Right lobe of liver (tissue), 4 donors: ENCODE data around the gene GULP1.

Experiments used
- POLR2A ChIP-seq: fragments of 450-650 bp; IDR thresholded peaks from one replicate; pipeline ENCODE4 v1.6.1; 2017; ENCODE audit warnings: antibody characterized with exemption, mild to moderate bottlenecking
- TF ChIP-seq, protein P1 (sequence below), 4 donors: fragments of 200-600 bp in 3 of 4; fragments of 450-650 bp in 1 of 4; IDR thresholded peaks; one replicate each; pipeline versions ENCODE4 v1.5.1 to v1.8.0; 2016 to 2022; ENCODE audit warnings: antibody characterized with exemption in 4 of 4, mild to moderate bottlenecking in 2 of 4
- donor health status: DM: no; HTN: no; CAD: no.
- donor health status: DM: no; HTN: no; CAD: no.
- donor health status: DM: no; HTN: yes; CAD: no.

- TF ChIP-seq, protein P1, sequence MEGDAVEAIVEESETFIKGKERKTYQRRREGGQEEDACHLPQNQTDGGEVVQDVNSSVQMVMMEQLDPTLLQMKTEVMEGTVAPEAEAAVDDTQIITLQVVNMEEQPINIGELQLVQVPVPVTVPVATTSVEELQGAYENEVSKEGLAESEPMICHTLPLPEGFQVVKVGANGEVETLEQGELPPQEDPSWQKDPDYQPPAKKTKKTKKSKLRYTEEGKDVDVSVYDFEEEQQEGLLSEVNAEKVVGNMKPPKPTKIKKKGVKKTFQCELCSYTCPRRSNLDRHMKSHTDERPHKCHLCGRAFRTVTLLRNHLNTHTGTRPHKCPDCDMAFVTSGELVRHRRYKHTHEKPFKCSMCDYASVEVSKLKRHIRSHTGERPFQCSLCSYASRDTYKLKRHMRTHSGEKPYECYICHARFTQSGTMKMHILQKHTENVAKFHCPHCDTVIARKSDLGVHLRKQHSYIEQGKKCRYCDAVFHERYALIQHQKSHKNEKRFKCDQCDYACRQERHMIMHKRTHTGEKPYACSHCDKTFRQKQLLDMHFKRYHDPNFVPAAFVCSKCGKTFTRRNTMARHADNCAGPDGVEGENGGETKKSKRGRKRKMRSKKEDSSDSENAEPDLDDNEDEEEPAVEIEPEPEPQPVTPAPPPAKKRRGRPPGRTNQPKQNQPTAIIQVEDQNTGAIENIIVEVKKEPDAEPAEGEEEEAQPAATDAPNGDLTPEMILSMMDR (IDR thresholded peaks at IDR 0.05): no peak
- TF ChIP-seq POLR2A: no peak
Observed at GRCh38 chr2:188497726-188498125, 206.1 kb downstream of the GULP1 start.
